Measurements from ENCODE around the gene BTBD7. TPM values are rescaled to one million over a fixed set of nuclear protein-coding genes. Genes with fewer than 3 reads are reported as not detected.

BTBD7 gene
- total RNA-seq, 2 donors from 2014 or later, result 21.9 to 30.5 TPM

DNA sequence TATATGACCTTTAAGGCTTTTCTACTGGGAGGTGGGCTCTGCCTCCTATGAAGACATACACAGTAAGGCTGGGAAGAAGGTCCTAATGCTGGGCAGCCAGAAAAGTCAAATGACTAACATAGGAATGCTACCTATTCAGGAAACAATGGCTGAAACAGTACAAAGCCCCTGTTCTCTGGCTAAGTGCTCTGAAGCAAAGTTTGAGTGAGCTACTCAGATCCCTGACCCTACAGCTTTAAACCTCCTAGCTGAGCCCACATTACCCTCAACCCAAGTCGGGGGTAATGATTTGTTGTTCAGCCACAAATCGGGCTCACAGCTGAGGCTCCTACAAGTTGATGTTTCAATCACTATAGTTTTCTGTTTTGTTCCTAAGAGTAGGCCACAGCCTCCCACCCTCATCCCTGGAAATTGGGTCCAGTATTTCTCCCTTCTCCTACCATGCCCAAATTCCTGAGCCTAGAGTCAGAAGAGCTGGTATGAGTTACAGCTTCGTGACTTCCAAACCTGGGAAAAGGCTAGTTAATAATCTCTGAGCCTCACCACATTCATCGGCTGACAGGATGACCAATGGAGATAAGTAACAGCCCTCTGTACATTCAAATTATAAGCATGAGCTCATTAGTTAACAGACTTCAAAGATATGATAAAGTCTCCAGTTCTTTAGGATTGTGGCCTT lies 46.5 kb downstream of the BTBD7 start:
- TF ChIP-seq, protein P1, sequence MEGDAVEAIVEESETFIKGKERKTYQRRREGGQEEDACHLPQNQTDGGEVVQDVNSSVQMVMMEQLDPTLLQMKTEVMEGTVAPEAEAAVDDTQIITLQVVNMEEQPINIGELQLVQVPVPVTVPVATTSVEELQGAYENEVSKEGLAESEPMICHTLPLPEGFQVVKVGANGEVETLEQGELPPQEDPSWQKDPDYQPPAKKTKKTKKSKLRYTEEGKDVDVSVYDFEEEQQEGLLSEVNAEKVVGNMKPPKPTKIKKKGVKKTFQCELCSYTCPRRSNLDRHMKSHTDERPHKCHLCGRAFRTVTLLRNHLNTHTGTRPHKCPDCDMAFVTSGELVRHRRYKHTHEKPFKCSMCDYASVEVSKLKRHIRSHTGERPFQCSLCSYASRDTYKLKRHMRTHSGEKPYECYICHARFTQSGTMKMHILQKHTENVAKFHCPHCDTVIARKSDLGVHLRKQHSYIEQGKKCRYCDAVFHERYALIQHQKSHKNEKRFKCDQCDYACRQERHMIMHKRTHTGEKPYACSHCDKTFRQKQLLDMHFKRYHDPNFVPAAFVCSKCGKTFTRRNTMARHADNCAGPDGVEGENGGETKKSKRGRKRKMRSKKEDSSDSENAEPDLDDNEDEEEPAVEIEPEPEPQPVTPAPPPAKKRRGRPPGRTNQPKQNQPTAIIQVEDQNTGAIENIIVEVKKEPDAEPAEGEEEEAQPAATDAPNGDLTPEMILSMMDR (IDR thresholded peaks at IDR 0.05), result no peak
- ATAC-seq (ENCODE audit: insufficient number of reproducible peaks, low FRiP score, low read depth) (no peak), DNase-seq (ENCODE audit: low spot score) (no peak)
- no peaks in the 10 kb centered on the region for H3K9me3 ChIP-seq
- no peak overlapping the region for H3K27ac ChIP-seq
- no peaks in the 10 kb centered on the region for H3K36me3 ChIP-seq
- no peak overlapping the region for H3K4me3 ChIP-seq
- peaks cover 0 to 8% of the 10 kb centered on the region in 2 donors for H3K4me1 ChIP-seq (ENCODE audit: control insufficient read depth in 1 of 2, low read depth in 2 of 2)
- H3K27me3 ChIP-seq (replicated peaks; ENCODE audit: insufficient read depth), result no peaks in the 10 kb centered on the region

GRCh38 chr14:93285044-93285443 lies 47.8 kb downstream of the BTBD7 start:
- ATAC-seq (ENCODE audit: insufficient number of reproducible peaks, low FRiP score, low read depth) (no peak), DNase-seq (ENCODE audit: low spot score) (no peak)
- Histone ChIP-seq H3K27me3 (replicated peaks; ENCODE audit: insufficient read depth) (no peaks in the 10 kb centered on the region), H3K9me3 (no peaks in the 10 kb centered on the region), H3K4me1 (ENCODE audit: control insufficient read depth in 1 of 2, low read depth in 2 of 2) (peaks cover 0 to 8% of the 10 kb centered on the region in 2 donors), H3K4me3 (no peak overlapping the region), H3K27ac (no peak overlapping the region), H3K36me3 (no peaks in the 10 kb centered on the region)
- TF ChIP-seq, protein P1 (IDR thresholded peaks at IDR 0.05), result no peak

- Histone ChIP-seq H3K9me3 (no peaks in the 10 kb centered on the region), H3K27me3 (replicated peaks; ENCODE audit: insufficient read depth) (no peaks in the 10 kb centered on the region), H3K36me3 (no peaks in the 10 kb centered on the region), H3K4me3 (no peak overlapping the region), H3K27ac (no peak overlapping the region), H3K4me1 (ENCODE audit: control insufficient read depth in 1 of 2, low read depth in 2 of 2) (peaks cover 0 to 8% of the 10 kb centered on the region in 2 donors)
- DNase-seq (ENCODE audit: low spot score) (no peak), ATAC-seq (ENCODE audit: insufficient number of reproducible peaks, low FRiP score, low read depth) (no peak)
- TF ChIP-seq, protein P1 (IDR thresholded peaks at IDR 0.05), result no peak
Observed at GRCh38 chr14:93281937-93282336, 50.9 kb downstream of the BTBD7 start.

DNA sequence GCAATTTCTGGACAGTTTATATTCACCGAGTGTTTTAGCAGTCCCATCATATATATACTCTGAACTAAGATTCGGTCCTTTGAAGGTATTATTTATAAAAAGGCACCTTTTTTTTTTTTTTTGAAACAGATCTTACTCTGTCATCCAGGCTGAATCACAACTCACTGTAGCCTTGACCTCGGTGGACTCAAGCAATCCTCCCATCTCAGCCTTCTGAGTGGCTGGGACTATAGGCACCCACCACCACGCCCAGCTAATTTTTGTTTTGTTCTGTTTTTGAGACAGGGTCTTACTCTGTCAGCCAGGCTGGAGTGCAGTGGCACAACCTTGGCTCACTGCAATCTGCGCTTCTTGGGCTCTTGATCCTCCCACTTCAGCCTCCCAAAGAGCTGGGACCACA lies 52.1 kb downstream of the BTBD7 start:
- Histone ChIP-seq H3K9me3 (no peaks in the 10 kb centered on the region), H3K36me3 (no peaks in the 10 kb centered on the region), H3K4me3 (no peak overlapping the region), H3K4me1 (ENCODE audit: control insufficient read depth in 1 of 2, low read depth in 2 of 2) (peaks cover 0 to 3% of the 10 kb centered on the region in 2 donors), H3K27me3 (replicated peaks; ENCODE audit: insufficient read depth) (no peaks in the 10 kb centered on the region), H3K27ac (no peak overlapping the region)
- no peak for DNase-seq (ENCODE audit: low spot score)
- ATAC-seq (ENCODE audit: insufficient number of reproducible peaks, low FRiP score, low read depth), result no peak
- TF ChIP-seq, protein P1 (IDR thresholded peaks at IDR 0.05), result no peak

DNA sequence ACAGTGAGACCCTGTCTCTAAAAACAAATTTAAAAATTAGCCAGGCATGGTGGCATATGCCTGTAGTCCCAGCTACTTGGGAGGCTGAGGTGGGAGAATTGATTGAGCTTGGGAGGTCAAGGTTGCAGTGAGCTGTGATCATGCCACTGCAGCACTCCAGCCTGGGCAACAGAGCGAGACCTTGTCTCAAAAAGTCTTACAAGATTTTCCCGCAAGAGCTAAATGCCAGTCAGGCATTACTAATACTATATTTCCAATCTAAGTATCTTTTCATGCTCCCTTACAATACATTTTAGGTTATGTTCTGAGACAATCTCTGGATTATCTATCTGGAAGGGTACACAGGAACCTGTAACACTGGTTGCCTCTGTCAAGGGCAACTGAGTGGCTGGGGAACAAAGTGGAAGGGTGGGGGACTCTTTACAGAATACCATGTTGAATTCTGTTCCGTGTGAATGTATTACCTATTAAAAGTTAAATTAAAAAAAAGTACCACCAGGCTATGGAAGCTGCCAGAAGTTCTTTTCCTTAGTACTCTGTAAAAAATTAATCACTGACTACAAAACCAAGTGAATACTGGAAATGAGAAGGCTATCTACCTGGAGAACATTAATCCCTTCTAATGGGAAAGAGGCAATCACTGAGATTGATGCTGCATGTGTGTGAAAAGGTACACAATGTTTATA lies 56.7 kb downstream of the BTBD7 start:
- DNase-seq (ENCODE audit: low spot score) (no peak), ATAC-seq (ENCODE audit: insufficient number of reproducible peaks, low FRiP score, low read depth) (no peak)
- no peaks in the 10 kb centered on the region for H3K27me3 ChIP-seq (replicated peaks; ENCODE audit: insufficient read depth)
- H3K9me3 ChIP-seq, result no peaks in the 10 kb centered on the region
- no peak overlapping the region for H3K27ac ChIP-seq
- TF ChIP-seq, protein P1 (IDR thresholded peaks at IDR 0.05), result no peak
- H3K4me1 ChIP-seq (ENCODE audit: control insufficient read depth in 1 of 2, low read depth in 2 of 2), result no peaks in the 10 kb centered on the region
- no peak overlapping the region for H3K4me3 ChIP-seq
- H3K36me3 ChIP-seq, result no peaks in the 10 kb centered on the region

Data from thoracic aorta (tissue), 2 donors.